Measurements from ENCODE around the gene NDUFAF2.
"Not testable (repeated sequence)": the region's sequence is repeated elsewhere in the genome, so short reads cannot be mapped to it uniquely, and the experiment has no call there.

NDUFAF2 gene

GRCh38 chr5:60993875-60994571, 49.0 kb downstream of the NDUFAF2 start:
- DNase-seq, result no peak

DNA sequence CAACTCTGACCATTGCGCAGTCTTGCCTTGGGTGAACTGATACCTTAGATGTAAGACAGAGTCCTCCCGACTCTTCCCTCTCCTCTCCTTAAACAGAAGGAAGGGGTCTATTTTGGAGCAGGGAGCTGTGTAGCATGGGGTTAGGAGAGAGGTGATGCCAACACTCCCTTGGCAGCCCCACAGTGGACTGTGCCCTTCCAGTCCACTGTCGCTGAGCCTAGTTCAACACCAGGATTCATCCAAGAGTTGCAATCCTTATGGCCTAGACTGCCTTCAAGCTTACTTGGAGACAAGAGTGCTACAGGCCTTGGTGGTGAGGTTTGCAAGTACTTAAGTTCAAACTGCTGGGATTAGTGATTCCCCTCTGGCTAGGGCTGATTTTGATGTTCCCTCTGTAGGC, 51.4 kb downstream of the NDUFAF2 start:
- DNase-seq, result no peak

GRCh38 chr5:60997721-60998120, 52.7 kb downstream of the NDUFAF2 start:
- DNase-seq, result no peak

DNA sequence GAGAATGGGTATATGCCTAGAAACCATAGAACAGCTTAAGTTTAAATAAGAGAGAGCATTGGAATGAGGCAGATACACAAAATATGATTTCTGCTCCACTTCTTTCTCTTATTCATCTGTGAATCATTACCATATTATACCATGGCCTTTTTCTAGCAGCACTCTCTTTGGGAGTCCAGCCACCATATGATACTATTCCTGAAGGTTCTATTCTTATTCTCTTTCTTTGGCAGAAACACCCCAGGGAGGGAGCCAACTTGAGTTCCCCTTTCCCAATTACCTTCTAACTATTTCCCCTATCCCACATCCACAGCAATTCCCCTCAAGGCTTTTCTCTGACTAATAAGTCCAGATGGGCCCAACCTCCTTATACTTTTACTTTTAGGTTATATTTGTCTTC, 55.9 kb downstream of the NDUFAF2 start:
- DNase-seq, result no peak

- no peak for DNase-seq
Measured at GRCh38 chr5:61001647-61002046, 56.6 kb downstream of the NDUFAF2 start.

- no peak for DNase-seq
Measured at GRCh38 chr5:61002611-61003355, 57.8 kb downstream of the NDUFAF2 start.

GRCh38 chr5:61004448-61004847, 59.4 kb downstream of the NDUFAF2 start:
- no peak for DNase-seq

GRCh38 chr5:61009907-61010306, 64.9 kb downstream of the NDUFAF2 start:
- no peak for DNase-seq

GRCh38 chr5:61010467-61011454, 65.8 kb downstream of the NDUFAF2 start:
- no peak for DNase-seq

DNA sequence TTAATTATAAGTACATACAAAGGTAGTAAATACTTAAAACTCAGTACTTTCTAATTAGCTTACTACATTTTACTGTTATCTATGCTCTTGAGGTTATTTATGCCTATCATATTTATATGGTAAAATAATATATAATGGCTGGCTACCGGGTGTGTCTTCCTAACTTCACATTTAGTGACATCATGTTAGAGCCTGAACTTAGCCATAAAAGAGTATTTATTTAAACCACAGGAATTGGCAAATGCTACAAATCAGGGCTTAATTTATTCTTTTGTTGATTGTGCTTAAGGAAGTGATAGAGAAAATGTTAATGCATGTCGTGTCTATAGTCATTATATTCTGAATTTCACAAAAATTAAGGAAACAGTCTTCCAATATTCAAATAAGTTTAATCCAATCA, 73.1 kb downstream of the NDUFAF2 start:
- DNase-seq, result no peak

GRCh38 chr5:61019642-61020041, 74.6 kb downstream of the NDUFAF2 start:
- DNase-seq, result no peak

GRCh38 chr5:61020415-61020814, 75.4 kb downstream of the NDUFAF2 start:
- no peak for DNase-seq

DNA sequence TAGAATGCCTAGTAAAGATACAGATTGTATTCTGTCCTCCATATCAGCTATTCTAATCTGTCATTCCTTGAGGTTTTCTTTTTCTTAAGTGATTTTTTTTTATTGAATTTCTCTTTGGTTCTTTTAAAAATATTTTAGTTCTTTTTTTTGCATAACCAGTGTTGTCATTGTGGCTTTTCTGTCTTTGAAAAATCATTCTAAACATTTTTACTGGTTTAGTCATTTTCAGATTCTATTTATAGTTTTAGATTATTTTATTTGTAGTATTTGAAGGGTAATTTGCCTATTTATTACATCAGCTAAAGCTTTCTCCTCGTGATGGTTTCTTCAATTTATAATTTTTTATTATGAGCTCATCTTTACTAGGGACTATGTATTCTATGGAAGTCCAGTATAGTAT, 78.1 kb downstream of the NDUFAF2 start:
- no peak for DNase-seq

DNA sequence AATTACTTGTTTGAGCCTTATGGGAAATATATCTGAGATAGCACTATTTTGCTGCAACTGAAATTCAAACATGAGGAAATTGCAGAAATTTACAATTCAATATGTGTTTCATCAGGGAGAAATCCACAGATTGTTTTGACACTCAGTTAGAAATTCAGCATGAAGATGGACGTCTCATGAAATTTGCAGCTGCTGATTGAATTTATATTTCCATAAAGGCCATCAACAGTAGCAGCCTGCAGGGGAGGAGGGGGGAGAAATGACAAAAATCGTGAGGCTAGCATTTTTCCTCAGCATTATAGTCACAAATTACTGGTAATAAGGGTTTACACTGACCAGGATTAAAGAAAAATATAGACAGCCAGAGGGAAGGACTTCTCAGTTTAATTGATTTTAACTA, 81.0 kb downstream of the NDUFAF2 start:
- no peak for DNase-seq

- DNase-seq, result no peak
Measured at GRCh38 chr5:61028382-61028781, 83.4 kb downstream of the NDUFAF2 start.

- no peak for DNase-seq
Measured at GRCh38 chr5:61029456-61030162, 84.6 kb downstream of the NDUFAF2 start.

- DNase-seq, result no peak
Measured at GRCh38 chr5:61030163-61030482, 85.1 kb downstream of the NDUFAF2 start.

DNA sequence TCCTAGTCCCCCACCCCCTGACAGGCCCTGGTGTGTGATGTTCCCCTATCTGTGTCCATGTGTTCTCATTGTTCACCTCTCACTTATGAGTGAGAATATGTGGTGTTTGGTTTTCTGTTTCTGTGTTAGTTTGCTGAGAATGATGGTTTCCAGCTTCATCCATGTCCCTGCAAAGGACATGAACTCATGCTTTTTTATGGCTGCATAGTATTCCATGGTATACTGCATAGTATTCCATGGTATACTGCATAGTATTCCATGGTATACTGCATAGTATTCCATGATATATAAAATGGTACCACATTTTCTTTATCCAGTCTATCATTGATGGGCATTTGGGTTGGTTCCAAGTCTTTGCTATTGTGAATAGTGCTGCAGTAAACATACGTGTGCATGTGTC, 86.3 kb downstream of the NDUFAF2 start:
- DNase-seq, result not testable (repeated sequence)

- DNase-seq, result no peak
Measured at GRCh38 chr5:61044545-61044944, 99.5 kb downstream of the NDUFAF2 start.

GRCh38 chr5:61047346-61047745, 102.3 kb downstream of the NDUFAF2 start:
- DNase-seq, result no peak

DNA sequence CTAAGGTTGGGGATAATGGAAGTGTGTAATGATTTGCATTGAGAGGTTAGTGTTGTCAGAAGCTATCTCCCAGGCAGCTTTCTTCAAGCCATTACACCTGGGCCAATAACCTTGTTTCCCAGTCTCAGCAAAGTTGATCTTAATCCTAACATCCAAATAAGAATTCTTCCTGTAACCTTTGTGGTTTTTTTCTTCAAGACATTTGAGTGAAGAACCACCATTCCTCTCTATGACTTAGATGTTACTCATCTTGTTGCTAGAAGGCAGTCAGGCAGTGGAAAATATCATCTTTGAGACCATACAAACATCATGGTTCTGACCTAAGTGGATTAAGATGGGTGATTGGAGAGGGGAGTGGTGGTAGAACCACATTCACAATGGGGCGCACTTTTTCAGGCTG, 103.5 kb downstream of the NDUFAF2 start:
- DNase-seq, result no peak

DNA sequence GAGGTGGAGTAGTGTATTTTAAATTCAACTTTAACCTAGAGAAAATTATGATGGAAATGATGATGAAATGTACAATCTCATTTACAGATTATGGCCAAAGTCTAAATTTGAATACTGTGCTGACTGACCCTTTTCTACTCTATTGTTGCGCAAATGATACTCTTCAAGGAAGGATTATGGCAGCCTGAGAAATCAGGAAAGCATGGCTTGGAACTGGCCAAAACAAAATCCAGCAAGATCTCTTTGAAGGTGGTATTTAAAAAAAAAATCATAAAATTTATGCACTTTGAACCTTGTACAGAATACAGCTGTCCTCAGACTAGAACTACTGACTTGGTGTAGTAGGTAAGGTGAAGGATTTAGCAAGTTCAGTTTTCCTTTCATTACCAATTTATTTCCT, 105.3 kb downstream of the NDUFAF2 start:
- no peak for DNase-seq

GRCh38 chr5:61051267-61051666, 106.3 kb downstream of the NDUFAF2 start:
- DNase-seq, result no peak
